GM23248 (cell line): ENCODE data around the gene SPRED3. TPM values are rescaled to one million over a fixed set of nuclear protein-coding genes. Genes with fewer than 3 reads are reported as not detected.

ENCODE experiments used
- DNase-seq: peaks from one replicate; pipeline ENCODE4 v3.0.0-alpha.2; 2015
- H2AFZ ChIP-seq: fragments of 200-600 bp; sonication (generic); 2 replicates; pipeline ENCODE4 v1.6.1; 2016; ENCODE audit warnings: antibody characterized with exemption
- H3F3A ChIP-seq: fragments of 200-600 bp; sonication (generic); 2 replicates; pipeline ENCODE4 v1.6.1; 2016; ENCODE audit warnings: mild to moderate bottlenecking, antibody characterized with exemption, mixed run types; ENCODE audit not compliant: insufficient read depth
- H3K27ac ChIP-seq: fragments of 200-600 bp; sonication (generic); 2 replicates; pipeline ENCODE4 v1.5.1; 2016; ENCODE audit warnings: mild to moderate bottlenecking
- H3K27me3 ChIP-seq: fragments of 200-600 bp; sonication (generic); replicated peaks from 2 replicates; pipeline ENCODE4 v1.6.1; 2016; ENCODE audit warnings: mild to moderate bottlenecking; ENCODE audit not compliant: insufficient read depth
- H3K36me3 ChIP-seq: fragments of 200-600 bp; sonication (generic); 2 replicates; pipeline ENCODE4 v1.6.1; 2016; ENCODE audit warnings: low read depth, mild to moderate bottlenecking
- H3K4me1 ChIP-seq: fragments of 200-600 bp; sonication (generic); 2 replicates; pipeline ENCODE4 v1.6.1; 2016; ENCODE audit warnings: mild to moderate bottlenecking; ENCODE audit not compliant: insufficient read depth
- H3K4me2 ChIP-seq: fragments of 200-600 bp; sonication (generic); one replicate; pipeline ENCODE4 v1.6.1; 2016; ENCODE audit warnings: mild to moderate bottlenecking; ENCODE audit not compliant: unreplicated experiment
- H3K4me3 ChIP-seq: fragments of 200-600 bp; sonication (generic); 2 replicates; pipeline ENCODE4 v1.5.1; 2016; ENCODE audit warnings: mild to moderate bottlenecking
- H3K79me2 ChIP-seq: fragments of 200-600 bp; sonication (generic); 2 replicates; pipeline ENCODE4 v1.6.1; 2016; ENCODE audit warnings: mild to moderate bottlenecking; ENCODE audit not compliant: insufficient read depth
- H3K9ac ChIP-seq: fragments of 200-600 bp; sonication (generic); 2 replicates; pipeline ENCODE4 v1.6.1; 2016; ENCODE audit warnings: mild to moderate bottlenecking
- H3K9me2 ChIP-seq: fragments of 200-600 bp; sonication (generic); 2 replicates; pipeline ENCODE4 v1.6.1; 2016; ENCODE audit warnings: mixed run types, mild to moderate bottlenecking, moderate library complexity; ENCODE audit not compliant: insufficient read depth
- H3K9me3 ChIP-seq: fragments of 200-600 bp; sonication (generic); one replicate; pipeline ENCODE4 v1.6.1; 2017; ENCODE audit warnings: low read depth
- H4K20me1 ChIP-seq: fragments of 200-600 bp; sonication (generic); 2 replicates; pipeline ENCODE4 v1.6.0; 2016; ENCODE audit not compliant: insufficient read depth
- EZH2 ChIP-seq: fragments of 200-600 bp; sonication (generic); IDR thresholded peaks from 2 replicates; pipeline ENCODE4 v1.6.1; 2018; ENCODE audit warnings: antibody characterized with exemption, mild to moderate bottlenecking; ENCODE audit not compliant: insufficient read depth, poor library complexity, severe bottlenecking
- EZH2phosphoT487 ChIP-seq: fragments of 200-600 bp; sonication (generic); IDR thresholded peaks from 2 replicates; pipeline ENCODE4 v1.6.1; 2018; ENCODE audit warnings: antibody characterized with exemption, moderate library complexity, mild to moderate bottlenecking, low read depth; ENCODE audit not compliant: insufficient read depth
- WGBS, 2 experiments: methylation state at CpG; one replicate each; pipeline ENCODE4 v1.1.6; 2015 to 2017; ENCODE audit warnings: low lambda C conversion rate in 2 of 2, low coverage in 1 of 2; ENCODE audit errors: missing lambda C conversion rate in 2 of 2; 5-methylcytosine and 5-hydroxymethylcytosine counted together
- in situ Hi-C: fragments of 300-500 bp; cut with MboI; formaldehyde crosslinking; loops from 2 replicates; pipeline ENCODE4 v1.15.0; 2020
- polyA plus RNA-seq: library from polyadenylated mRNA; unstranded; fragments of >200 nt; fragmentation: Nextera tagmentation; extraction: Ambion mirVana; gene quantifications from 2 replicates; pipeline ENCODE4 v1.2.1, GENCODE V29; 2016
- total RNA-seq: library from RNA; depleted of rRNA; stranded (reverse); fragments of >200 nt; shearing (Covaris generic); gene quantifications from 2 replicates; pipeline ENCODE4 v1.2.3, GENCODE V29; 2014

SPRED3 gene
- total and polyA plus RNA-seq, 2 experiments from 2014 or later = 1.8 to 2.1 TPM

- TF ChIP-seq EZH2phosphoT487 (no peak), EZH2 (no peak)
- Histone ChIP-seq H3K9me3 (no peaks in the 10 kb centered on the region), H3K4me1 (no peaks in the 10 kb centered on the region), H3K27me3 (peaks cover 47% of the 10 kb centered on the region), H3K27ac (no peak overlapping the region), H3F3A (no peaks in the 10 kb centered on the region), H3K4me3 (no peak overlapping the region), H3K9me2 (no peaks in the 10 kb centered on the region), H3K79me2 (no peaks in the 10 kb centered on the region), H4K20me1 (no peaks in the 10 kb centered on the region), H3K9ac (no peak overlapping the region), H2AFZ (no peak overlapping the region), H3K36me3 (no peaks in the 10 kb centered on the region), H3K4me2 (no peak overlapping the region)
- WGBS, 2 experiments = 40 to 49% methylated on average over 14 of the region's 14 CpGs
- in situ Hi-C loops = no loop called here
- no peak for DNase-seq
These were observed 40.7 kb downstream of the SPRED3 start for GRCh38 chr19:38429055-38429810.

- no peaks in the 10 kb centered on the region for H3K36me3 ChIP-seq
- H3K9ac ChIP-seq = no peak overlapping the region
- H3K9me3 ChIP-seq = no peaks in the 10 kb centered on the region
- no peaks in the 10 kb centered on the region for H3K79me2 ChIP-seq
- 76 to 88% methylated on average over 2 of the region's 2 CpGs for WGBS, 2 experiments
- in situ Hi-C loops = no loop called here
- no peaks in the 10 kb centered on the region for H3K4me1 ChIP-seq
- no peak overlapping the region for H3K27ac ChIP-seq
- no peaks in the 10 kb centered on the region for H3F3A ChIP-seq
- no peaks in the 10 kb centered on the region for H3K9me2 ChIP-seq
- no peak overlapping the region for H2AFZ ChIP-seq
- no peak for TF ChIP-seq EZH2phosphoT487
- no peak for TF ChIP-seq EZH2
- peaks cover 47% of the 10 kb centered on the region for H3K27me3 ChIP-seq
- H4K20me1 ChIP-seq = no peaks in the 10 kb centered on the region
- no peak for DNase-seq
- H3K4me2 ChIP-seq = no peak overlapping the region
- no peak overlapping the region for H3K4me3 ChIP-seq
These were observed 41.3 kb downstream of the SPRED3 start for GRCh38 chr19:38429811-38430156.

- H3K4me3 ChIP-seq = no peak overlapping the region
- TF ChIP-seq EZH2 = no peak
- TF ChIP-seq EZH2phosphoT487 = no peak
- no peak for DNase-seq
- H3K79me2 ChIP-seq = no peaks in the 10 kb centered on the region
- H3K4me1 ChIP-seq = no peaks in the 10 kb centered on the region
- H3F3A ChIP-seq = no peaks in the 10 kb centered on the region
- no peak overlapping the region for H3K9ac ChIP-seq
- H3K9me3 ChIP-seq = no peaks in the 10 kb centered on the region
- no peak overlapping the region for H3K27ac ChIP-seq
- no peaks in the 10 kb centered on the region for H3K9me2 ChIP-seq
- H3K27me3 ChIP-seq = peaks cover 41% of the 10 kb centered on the region
- H3K36me3 ChIP-seq = no peaks in the 10 kb centered on the region
- in situ Hi-C loops = no loop called here
- H3K4me2 ChIP-seq = no peak overlapping the region
- no peaks in the 10 kb centered on the region for H4K20me1 ChIP-seq
- 62 to 68% methylated on average over 7 of the region's 7 CpGs for WGBS, 2 experiments
- no peak overlapping the region for H2AFZ ChIP-seq
These were observed 42.4 kb downstream of the SPRED3 start for GRCh38 chr19:38430931-38431330.

GRCh38 chr19:38433268-38433733, 44.8 kb downstream of the SPRED3 start, which contains the start of gene RYR1:
Gene RYR1 (plus strand): TSS chr19:38433691. CDS start chr19:38433830, 139 bp downstream.
- H3K9ac ChIP-seq = no peak within 1 kb of the TSS
- no peaks in the 10 kb centered on the region for H3K4me1 ChIP-seq
- no peak within 1 kb of the TSS for H3K27ac ChIP-seq
- no peaks in the 10 kb centered on the region for H3K36me3 ChIP-seq
- WGBS, 2 experiments = 10 to 16% methylated on average over 16 to 20 of the region's 20 CpGs
- no peak within 1 kb of the TSS for H3K4me2 ChIP-seq
- no peaks in the 10 kb centered on the region for H3K9me2 ChIP-seq
- no peaks in the 10 kb centered on the region for H3K79me2 ChIP-seq
- H3K27me3 ChIP-seq = peaks cover 38% of the 10 kb centered on the region
- no peaks in the 10 kb centered on the region for H3K9me3 ChIP-seq
- peak; percentile 58 for DNase-seq
- no peaks in the 10 kb centered on the region for H4K20me1 ChIP-seq
- TF ChIP-seq EZH2phosphoT487 (no peak), EZH2 (no peak)
- H3K4me3 ChIP-seq = no peak within 1 kb of the TSS
- H3F3A ChIP-seq = no peaks in the 10 kb centered on the region
- H2AFZ ChIP-seq = no peak within 1 kb of the TSS
- in situ Hi-C loops = no loop called here
